ENCODE data around the gene DDB1. TPM values are rescaled to one million over a fixed set of nuclear protein-coding genes. Genes with fewer than 3 reads are reported as not detected.

DDB1 gene
- total and polyA plus RNA-seq, 2 of the 13 experiments (the other 11 are each of a cell fraction or from before 2014, with no cell fraction given) = 217 to 266 TPM

GRCh38 chr11:61357894-61358239 lies 25.0 kb upstream of the DDB1 start (continued):
- no peak for TF ChIP-seq HNF4G (IDR thresholded peaks at IDR 0.05; ENCODE audit: borderline replicate concordance, low read depth, low read length)
- TF ChIP-seq HNF4G (CRISPR knock-in tag; IDR thresholded peaks at IDR 0.05; ENCODE audit: borderline replicate concordance, low read depth) = no peak

- intact Hi-C loops (cut with micrococcal nuclease; ENCODE audit: unreplicated experiment) (no loop called here), in situ Hi-C loops (cut with HindIII; ENCODE audit: extremely low pct_ligation_motif_present, low pct_unique_long_range_greater_than_20kb) (no loop called here)
- BruUV-seq (replicated peaks) = no TSS peak
- TF ChIP-seq PREB (CRISPR knock-in tag; IDR thresholded peaks at IDR 0.05) (no peak), E2F1 (CRISPR knock-in tag; IDR thresholded peaks at IDR 0.05) (no peak), HHEX (CRISPR knock-in tag; IDR thresholded peaks at IDR 0.05) (no peak), JUND (CRISPR knock-in tag; IDR thresholded peaks at IDR 0.05) (no peak), HOXD1 (CRISPR knock-in tag; IDR thresholded peaks at IDR 0.05) (no peak), ARID2 (CRISPR knock-in tag; IDR thresholded peaks at IDR 0.05; ENCODE audit: borderline replicate concordance) (no peak), CREM (IDR thresholded peaks at IDR 0.05) (no peak), CREM (CRISPR knock-in tag; IDR thresholded peaks at IDR 0.05) (no peak), CEBPG (CRISPR knock-in tag; IDR thresholded peaks at IDR 0.05) (no peak), ZNF563 (CRISPR knock-in tag; IDR thresholded peaks at IDR 0.05) (no peak), ZBTB26 (CRISPR knock-in tag; IDR thresholded peaks at IDR 0.05; ENCODE audit: borderline replicate concordance) (no peak), SRSF1 (optimal IDR thresholded peaks at IDR 0.05; ENCODE audit: low read depth, low read length) (no peak), ZNF558 (CRISPR knock-in tag; IDR thresholded peaks at IDR 0.05; ENCODE audit: borderline replicate concordance) (no peak), ZNF878 (CRISPR knock-in tag; IDR thresholded peaks at IDR 0.05) (no peak), ATF7-NPFF (CRISPR knock-in tag; IDR thresholded peaks at IDR 0.05; ENCODE audit: low read depth) (no peak), NFKBIZ (CRISPR knock-in tag; IDR thresholded peaks at IDR 0.05) (no peak), ZNF629 (CRISPR knock-in tag; conservative IDR thresholded peaks at IDR 0.05) (no peak), TOPORS (CRISPR knock-in tag; IDR thresholded peaks at IDR 0.05) (no peak)
- H4K20me1 ChIP-seq (ENCODE audit: insufficient read depth, low read length) = no peaks in the 10 kb centered on the region
- no peak overlapping the region for H3K9ac ChIP-seq (ENCODE audit: insufficient read depth, low read depth, low read length)
- H3K4me3 ChIP-seq (replicated peaks in 1 of 3; ENCODE audit: insufficient read depth in 1 of 3, low read depth in 2 of 3, low read length in 3 of 3) = no peak overlapping the region
- no peak for FAIRE-seq
- no peak for ATAC-seq
- H2AFZ ChIP-seq (ENCODE audit: low read length) = no peak overlapping the region
- peaks cover 1% of the 10 kb centered on the region for H3K79me2 ChIP-seq (ENCODE audit: insufficient read depth, low read length)
- peaks cover 0 to 3% of the 10 kb centered on the region in 2 experiments; a peak in 2 of 5 replicates for H3K36me3 ChIP-seq (replicated peaks in 1 of 2; ENCODE audit: control insufficient read depth in 1 of 2, insufficient read depth in 2 of 2, low read length in 2 of 2)
- ChIA-PET POLR2A (interaction anchor here (1.0 to 9.9 kb wide), 4 partner anchors 8 to 72 kb away, joined by 3 to 146 read pairs (median 3); partner anchors contain the start of genes CPSF7, DDB1, SDHAF2 and TKFC), CTCF (ENCODE audit: low intra/inter-chr PET ratio, low total read pairs) (no interaction called here)
- no peaks in the 10 kb centered on the region; a peak in 1 of 5 replicates for H3K27me3 ChIP-seq (ENCODE audit: control insufficient read depth in 1 of 2, insufficient read depth in 2 of 2, low read length in 2 of 2)
- H3K4me2 ChIP-seq (ENCODE audit: low read depth, low read length) = no peak overlapping the region
- H3K9me3 ChIP-seq (ENCODE audit: low read length) = no peaks in the 10 kb centered on the region
- no peak overlapping the region for H3K27ac ChIP-seq (ENCODE audit: extremely low read length, insufficient read depth, low read length)
- DNase-seq (ENCODE audit: low spot score) = no peak
- H3K4me1 ChIP-seq (ENCODE audit: insufficient read depth, low read length) = peaks cover 26% of the 10 kb centered on the region
- WGBS (ENCODE audit: low lambda C conversion rate) = 96% methylated on average over 8 of the region's 9 CpGs
Observed at GRCh38 chr11:61357233-61357893, 24.5 kb upstream of the DDB1 start.
